IPS-NIHi7 (cell line): Measurements from ENCODE around the gene ZNF584.

Experiments used
- DNase-seq: peaks from one replicate; pipeline ENCODE4 v3.0.0; 2012; ENCODE audit warnings: mixed read lengths; ENCODE audit errors: extremely low spot score

ZNF584 gene

DNA sequence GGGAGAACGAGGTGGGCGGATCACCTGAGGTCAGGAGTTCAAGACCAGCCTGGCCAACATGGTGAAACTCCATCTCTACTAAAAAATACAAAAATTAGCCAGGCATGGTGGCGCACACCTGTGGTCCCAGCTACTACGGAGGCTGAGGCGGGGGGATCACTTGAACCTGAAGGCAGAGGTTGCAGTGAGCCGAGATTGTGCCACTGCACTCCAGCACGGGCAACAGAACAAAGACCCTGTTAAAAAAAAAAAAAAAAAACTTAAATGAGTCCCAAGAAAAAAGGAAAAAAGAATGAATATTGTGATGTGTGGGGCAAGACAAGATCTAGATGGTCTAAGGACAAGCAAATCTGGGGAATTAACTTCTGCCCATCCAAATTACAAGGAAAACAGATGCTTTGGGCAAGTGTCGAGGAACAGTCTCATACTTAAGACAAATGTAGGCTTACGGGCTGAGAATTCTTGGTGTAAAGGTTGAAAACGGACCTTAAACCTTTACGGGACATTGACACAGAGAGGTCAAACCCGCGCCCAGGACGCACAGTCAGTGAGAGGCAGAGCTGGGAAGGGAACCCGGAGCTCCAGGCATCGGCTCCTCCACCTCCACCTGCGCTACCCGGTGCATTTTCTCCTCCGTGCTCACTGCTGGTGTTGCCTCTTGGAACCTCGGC lies 57.8 kb downstream of the ZNF584 start:
- DNase-seq = no peak

DNA sequence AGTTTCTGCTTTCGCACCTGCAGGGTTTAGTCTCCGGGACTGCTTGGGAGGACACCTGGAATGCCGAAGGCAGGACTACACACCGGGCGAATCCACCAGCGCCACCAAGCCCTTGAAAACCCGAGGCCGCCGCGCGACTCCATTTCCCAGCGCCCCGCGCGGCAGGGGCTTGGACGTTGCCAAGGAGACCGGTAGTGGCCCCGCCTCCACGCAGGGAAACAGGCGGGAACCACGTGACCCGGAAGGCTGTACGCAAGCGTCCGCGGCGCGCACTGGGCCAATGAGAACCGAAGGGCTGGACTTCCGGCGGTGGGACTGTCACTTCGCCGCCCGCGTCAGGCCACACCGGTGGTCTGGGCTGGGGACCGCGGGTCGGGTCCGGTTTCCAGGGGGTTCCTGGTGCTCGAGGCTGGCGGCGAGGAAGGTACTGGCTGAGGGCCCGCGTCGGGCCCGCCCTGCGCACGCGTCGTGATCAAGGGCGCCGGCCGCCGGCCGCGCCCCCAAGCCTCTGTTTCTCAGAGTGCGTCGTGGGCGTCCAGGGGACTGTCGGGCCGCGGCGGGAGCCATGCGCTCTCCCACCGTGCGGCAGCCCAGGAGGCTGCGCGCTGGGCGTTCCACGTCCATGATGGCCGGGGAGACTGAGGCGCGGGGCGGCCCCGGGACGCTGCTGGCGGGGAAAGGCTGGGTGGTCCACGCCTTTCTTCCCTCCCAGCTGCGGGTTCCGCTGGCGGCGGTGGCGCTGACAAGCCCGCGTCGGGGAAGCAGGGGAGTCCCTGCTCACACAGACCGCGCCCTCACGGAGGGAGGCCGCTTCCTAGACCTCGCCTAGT lies 58.5 kb downstream of the ZNF584 start, which contains the start of gene ZNF324:
Gene ZNF324, plus strand, starts transcription at position 321 of the 830 bp plus-strand sequence. CDS start 2,106 bp downstream, outside the sequence.
- peak; percentile 99 for DNase-seq
